SK-N-MC (cell line): ENCODE data around the gene KCNK1.

ENCODE experiments used
- EZH2 ChIP-seq: fragments of 200-600 bp; sonication (generic); IDR thresholded peaks from one replicate; pipeline ENCODE4 v1.6.1; 2017; ENCODE audit warnings: antibody characterized with exemption
- FOXP2 ChIP-seq: optimal IDR thresholded peaks from 2 replicates; pipeline ENCODE3; 2011; ENCODE audit warnings: mild to moderate bottlenecking, moderate library complexity; ENCODE audit not compliant: insufficient read depth; ENCODE audit errors: extremely low read length, control extremely low read depth
- POLR2AphosphoS5 ChIP-seq: IDR thresholded peaks from 2 replicates; pipeline ENCODE4 v1.6.1; 2012; ENCODE audit warnings: mild to moderate bottlenecking, low read depth, low read length, borderline replicate concordance

GRCh38 chr1:233654658-233655280 lies 40.9 kb downstream of the KCNK1 start:
- TF ChIP-seq EZH2 (no peak), POLR2AphosphoS5 (no peak), FOXP2 (no peak)
